NCI-H2196 (cell line): Measurements from ENCODE around the gene SRRM5.
"Not testable (repeated sequence)": the region's sequence is repeated elsewhere in the genome, so short reads cannot be mapped to it uniquely, and the experiment has no call there.

Source experiments
- DNase-seq: peaks from one replicate; lab custom pipeline; 2025; ENCODE audit not compliant: unreplicated experiment; lab: John Stamatoyannopoulos, UW

SRRM5 gene

DNA sequence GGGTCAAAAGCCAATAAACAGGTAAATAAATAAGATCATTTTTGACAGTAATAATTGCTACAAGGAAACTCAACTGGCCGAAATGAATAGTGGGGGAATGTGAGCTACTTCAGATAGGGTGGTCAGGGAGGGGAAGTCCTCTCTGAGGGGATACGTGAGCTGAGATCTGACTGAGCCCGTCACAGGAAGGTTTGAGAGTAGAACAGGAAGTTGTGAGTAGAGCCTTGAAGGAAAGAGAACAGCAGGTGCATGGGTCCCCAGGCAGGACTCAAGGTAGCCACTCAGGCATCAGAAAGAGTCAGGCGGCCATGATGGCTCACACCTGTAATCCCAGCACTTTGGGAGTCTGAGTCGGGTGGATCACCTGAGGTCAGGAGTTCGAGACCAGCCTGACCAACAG is 22.2 kb upstream of the SRRM5 start:
- no peak for DNase-seq

DNA sequence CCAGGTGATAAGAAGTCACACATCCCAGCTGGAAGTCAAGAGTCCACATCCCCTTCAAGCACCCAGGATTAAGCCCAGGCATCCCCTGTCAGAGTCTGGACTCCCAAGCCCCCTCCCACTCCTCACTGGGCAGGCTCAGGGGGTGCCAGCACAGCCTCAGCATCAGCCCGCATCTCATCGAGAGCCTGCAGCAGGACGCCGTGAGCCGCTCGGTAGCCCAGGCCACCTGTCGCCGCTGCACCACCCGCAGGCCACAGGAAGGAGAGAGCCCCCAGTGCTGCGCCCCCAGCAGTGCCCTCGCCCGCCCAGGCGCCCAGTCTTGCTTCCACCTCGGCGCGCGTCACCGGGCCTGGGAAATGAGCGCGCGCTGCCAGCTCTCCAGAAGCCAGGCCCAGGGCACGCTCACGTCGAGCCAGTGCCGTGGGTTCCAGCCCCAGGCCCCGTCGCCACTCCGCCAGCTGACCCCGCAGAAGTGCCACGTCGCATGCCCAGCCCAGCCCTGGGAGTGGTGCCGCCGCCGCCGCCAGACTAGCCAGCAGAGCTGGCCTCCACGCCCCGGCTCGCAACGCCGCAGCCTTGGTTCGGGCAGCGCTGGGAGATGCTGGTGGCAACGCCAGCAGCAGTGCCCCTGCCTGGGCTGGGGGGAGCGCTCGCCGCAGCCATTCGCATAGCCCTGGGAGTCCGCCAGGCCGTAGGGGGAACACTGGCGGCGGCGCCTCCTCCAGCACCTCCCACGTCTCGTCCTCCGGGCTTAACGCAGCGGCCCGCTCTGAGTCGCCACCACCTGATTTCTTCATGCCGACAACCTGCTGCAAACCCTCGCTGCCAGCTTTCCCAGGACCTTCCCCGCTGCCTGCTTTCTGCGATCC is 19.8 kb upstream of the SRRM5 start:
- no peak for DNase-seq

DNA sequence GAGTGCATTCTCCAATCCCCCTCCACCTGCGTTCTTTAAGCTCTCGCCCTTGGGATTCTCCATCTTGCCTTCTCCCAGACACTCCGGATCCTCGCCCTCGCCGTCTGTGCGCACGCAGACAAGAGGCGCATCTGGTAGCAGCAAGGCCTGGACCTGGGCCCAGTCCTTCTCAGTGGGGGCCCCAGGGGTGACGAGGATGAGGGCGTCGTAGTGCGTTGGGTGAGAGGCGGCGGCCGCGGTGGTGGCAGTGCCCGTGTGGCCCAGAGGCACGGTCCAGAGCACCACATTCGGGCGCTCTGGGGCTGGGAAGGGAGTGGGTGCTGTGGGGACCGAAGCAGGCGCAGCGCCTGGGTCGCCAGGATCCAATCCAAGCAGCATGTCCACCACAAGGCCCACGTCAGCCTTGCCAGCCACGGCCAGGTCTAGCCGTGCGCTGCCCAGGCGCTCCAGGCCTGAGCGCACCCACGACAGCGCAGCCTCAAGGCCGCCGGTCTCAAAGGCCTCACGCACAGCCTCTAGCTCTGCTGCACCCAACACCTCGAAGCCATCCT is 19.0 kb upstream of the SRRM5 start:
- no peak for DNase-seq

DNA sequence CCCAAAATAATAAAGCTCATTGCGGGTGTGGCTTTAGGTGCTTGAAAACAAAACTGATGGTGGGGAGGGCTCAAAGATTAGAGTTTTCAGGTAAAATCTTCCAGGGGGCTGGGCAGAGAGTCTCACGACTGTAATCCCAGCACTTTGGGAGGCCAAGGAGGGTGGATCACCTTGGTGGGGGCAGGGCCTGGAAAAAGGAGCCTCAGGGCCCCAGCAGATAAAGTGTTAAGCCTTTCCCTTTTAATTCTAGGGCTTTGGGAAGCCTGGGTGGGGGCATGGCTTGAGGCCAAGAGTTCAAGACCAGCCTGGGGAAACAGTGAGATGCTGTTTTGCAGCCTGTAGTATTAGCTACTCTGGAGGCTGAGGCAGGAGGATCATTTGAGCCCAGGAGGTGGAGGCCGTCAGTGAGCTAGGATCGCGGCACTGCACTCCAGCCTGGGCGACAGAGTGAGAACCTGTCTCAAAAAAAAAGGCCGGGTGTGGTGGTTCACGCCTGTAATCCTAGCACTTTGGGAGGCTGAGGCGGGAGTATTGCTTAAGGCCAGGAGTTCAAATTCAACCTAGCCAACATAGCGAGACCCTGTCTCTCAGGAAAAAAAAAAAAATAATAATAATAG is 17.7 kb upstream of the SRRM5 start:
- no peak for DNase-seq

DNA sequence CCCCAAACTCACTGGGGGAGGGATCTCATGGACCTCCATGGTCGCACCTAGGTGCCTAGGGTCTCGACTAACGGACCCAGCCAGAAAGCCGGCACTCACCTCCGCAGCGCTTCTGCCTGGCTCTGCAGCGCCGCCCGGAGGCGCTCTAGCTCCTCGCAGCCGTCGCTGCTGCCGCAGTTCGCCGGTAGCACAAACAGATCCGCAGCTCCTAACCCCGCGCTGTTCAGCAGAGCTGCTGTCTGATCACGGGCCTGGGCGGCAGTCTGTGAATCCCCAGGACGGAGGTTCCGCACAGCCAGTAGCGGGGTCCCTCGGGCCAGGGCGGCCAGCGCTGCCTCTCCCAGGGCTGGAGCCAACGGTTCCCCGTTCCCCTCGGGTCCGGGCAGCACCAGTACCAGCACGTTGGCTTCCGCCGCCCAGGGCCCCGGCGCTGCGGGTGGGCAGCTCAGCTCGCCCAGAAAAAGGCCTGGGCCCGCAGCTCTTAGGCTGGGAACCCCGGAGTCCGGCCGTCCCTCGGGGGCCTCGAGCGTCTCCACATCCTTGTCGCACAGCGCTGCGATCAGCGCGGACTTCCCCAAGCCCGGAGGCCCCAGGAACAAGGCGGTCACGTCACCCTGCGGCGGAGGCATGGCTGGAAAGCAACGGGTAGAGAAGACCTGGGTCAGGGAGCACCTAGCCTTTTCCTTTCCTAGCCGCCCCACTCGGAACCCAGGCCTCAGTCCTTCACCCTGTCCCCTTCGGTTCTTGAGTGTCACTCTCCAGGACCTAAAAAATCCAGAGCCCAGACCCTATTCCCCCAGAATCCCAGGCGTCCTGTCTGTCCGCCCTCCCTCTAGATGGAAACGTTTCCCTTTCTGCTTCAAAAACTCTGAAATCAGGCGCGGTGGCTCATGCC is 16.9 kb upstream of the SRRM5 start:
- peak; percentile 76 for DNase-seq

DNA sequence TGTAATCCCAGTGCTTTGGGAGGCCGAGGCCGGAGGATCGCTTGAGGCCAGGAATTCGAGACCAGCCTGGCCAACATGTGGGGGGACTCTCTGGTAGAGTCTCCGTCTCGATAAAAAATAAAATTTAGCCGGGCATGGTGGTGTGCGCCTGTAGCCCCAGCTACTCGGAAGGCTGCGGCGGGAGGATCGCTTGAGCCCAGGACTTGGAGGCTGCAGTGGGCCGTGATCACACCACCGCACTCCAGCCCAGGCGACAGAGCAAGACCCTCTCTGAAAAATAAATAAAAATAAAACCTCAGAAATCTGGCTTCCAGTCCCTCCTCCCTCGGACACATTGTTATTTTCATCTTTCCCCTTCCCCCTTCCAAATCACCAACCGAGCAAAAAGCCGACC is 16.3 kb upstream of the SRRM5 start:
- DNase-seq, result no peak

DNA sequence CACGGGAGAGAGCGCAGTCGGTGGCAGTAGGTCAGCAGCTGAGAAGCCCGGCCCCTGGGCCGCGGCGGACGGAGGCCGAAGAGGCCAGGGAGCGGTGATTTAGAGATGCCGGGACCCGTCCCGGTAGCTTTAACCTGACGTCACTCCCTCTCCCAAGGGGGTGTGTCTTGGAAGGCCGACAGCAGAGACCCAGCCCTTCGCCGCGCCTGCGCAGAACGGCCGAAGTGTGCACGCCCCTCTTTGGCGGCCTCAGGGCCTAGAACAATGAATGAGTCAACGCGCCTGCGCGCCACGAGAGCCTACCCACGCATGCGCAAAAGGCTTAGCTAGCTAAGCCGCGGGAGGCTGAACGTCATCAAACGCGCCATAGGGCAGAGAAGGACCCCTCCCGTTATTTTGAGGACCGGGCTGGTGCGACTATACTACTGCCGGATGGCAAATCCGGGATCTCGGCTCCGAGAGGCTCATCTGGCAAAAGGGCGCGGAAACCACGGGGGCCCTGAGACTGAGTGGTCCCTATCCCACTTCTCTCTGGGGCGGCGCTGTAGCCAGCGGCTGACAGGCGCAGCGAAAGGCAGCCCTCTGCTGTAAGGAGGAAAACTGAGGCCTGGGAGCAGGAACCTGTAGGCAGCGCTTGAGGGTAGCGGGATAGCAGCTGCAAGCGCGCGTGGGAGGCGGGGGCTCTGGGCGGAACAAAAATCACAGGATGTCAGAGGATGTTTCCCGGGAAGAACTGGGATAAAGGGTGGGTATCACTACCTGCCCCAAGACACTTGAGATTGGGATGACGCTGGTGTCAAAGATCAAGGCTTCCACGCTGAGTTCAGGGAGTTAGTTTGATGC is 15.7 kb upstream of the SRRM5 start, which contains the start of the genes IRGQ and ZNF576:
Gene IRGQ, minus strand, starts transcription at position 136 of the 843 bp plus-strand sequence. CDS start 796 bp downstream, outside the sequence.
Gene ZNF576, plus strand, starts transcription at position 597 of the 843 bp plus-strand sequence. CDS start 514 bp downstream, outside the sequence.
- DNase-seq, result peak; percentile 100

DNA sequence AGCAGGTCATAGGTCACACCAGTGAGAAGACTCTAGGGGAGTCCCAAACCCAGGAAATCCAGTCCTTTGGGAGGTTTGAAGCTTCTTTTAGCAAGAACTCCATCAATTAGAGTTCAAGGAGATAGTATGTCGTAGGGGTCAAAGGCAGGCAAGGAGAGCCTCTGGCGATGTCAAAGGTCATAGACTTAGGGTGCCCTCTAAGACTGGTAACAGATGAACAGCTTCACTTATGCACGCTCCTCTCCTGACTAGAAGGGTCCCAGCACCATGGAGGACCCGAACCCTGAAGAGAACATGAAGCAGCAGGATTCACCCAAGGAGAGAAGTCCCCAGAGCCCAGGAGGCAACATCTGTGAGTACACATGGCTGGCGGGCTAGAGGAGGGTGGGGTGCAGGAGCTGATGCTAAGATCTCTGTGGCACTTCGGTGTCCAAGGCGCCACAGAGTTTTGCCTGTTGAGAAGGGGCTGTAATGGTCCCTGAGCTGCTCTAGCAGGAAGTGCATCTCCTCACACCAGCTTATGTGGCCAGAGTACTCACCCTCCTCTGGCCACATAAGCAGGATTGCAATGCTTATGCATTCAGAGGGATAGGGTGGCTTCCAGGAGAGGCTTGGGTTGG is 14.9 kb upstream of the SRRM5 start:
- no peak for DNase-seq

DNA sequence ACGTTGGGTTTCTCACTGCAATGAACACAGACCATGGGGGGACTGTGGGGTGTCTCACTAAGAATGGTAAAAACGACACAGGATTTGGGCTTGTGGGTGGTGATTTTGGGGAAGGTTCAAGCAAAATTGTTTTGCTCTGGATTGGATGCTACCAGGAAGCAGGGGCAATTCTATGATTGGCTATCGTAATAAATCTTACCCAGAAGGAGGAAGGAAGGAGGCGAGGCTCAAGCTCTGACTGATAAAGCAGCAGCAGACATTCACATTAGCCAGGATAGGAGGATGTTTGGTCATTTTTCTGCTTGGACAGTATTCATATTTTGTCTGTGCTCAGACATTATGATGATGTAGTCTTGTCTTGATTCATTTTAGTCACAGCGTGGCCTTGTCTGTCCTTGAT is 14.0 kb upstream of the SRRM5 start:
- DNase-seq, result no peak

DNA sequence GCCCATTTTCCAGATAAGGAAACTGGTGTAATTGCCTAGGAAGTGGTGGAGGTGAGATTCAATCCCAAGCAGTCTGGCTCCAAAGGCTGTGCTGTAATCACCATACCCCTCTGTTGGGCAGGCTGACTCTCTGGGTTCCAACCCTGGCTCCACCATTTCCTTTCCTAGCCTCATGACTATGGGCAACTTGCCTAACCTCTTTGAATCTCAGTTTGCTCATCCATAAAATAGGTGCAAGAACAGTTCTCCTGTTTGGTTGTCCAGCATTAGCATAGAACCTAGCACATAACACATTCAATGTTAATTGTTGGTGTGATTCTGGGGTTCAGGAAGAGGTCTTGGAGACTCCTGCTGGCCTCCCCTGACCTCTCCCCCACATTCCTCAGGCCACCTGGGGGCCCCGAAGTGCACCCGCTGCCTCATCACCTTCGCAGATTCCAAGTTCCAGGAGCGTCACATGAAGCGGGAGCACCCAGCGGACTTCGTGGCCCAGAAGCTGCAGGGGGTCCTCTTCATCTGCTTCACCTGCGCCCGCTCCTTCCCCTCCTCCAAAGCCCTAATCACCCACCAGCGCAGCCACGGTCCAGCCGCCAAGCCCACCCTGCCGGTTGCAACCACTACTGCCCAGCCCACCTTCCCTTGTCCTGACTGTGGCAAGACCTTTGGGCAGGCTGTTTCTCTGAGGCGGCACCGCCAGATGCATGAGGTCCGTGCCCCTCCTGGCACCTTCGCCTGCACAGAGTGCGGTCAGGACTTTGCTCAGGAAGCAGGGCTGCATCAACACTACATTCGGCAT is 13.2 kb upstream of the SRRM5 start:
- DNase-seq, result no peak

DNA sequence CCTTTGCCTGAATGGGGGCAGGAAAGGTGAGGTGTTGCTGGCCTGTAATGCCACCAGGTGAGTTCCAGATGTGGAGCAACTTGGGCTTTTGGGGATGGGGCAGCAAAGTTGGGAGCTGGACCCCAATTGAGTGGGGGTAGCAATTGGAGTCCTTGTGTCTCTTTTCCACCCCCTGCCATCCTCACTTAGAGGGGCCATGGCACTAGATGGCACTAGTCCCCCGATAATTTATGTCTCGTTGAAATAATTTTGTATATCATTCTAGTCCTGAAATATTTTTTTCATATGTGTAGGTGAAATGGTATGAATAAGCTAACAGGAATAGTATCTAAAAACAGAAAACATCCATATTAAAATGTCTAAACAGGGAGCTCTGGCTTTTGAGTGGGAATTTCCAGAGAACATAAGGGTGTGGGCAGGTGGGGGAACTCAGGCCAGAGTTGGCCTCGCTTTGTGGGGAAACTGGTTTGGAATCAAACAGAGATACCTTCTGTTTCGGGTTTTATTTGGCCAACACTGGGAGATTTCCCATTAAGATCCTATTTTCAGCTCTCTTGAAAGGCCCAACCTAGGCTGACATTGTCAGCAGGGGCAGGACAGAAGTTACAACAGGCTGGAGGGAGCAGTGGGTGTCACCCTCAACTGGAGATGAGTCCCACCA is 12.1 kb upstream of the SRRM5 start:
- no peak for DNase-seq

DNA sequence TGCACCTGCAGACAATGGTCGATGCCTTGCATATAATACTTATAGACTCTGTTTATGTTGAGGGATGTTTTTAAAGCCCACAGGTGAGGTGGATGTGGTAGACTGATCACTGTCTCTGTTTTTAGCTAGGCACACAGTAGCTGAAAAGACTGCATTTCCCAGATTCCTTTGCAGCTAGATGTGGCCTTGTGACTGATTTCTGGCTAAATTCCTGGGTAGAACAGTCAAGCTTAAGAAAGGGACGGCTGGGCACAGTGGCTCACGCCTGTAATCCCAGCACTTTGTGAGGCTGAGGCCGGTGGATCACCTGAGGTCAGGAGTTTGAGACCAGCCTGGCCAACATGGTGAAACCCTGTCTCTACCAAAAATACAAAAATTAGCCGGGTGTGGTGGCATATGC is 11.6 kb upstream of the SRRM5 start:
- not testable (repeated sequence) for DNase-seq

DNA sequence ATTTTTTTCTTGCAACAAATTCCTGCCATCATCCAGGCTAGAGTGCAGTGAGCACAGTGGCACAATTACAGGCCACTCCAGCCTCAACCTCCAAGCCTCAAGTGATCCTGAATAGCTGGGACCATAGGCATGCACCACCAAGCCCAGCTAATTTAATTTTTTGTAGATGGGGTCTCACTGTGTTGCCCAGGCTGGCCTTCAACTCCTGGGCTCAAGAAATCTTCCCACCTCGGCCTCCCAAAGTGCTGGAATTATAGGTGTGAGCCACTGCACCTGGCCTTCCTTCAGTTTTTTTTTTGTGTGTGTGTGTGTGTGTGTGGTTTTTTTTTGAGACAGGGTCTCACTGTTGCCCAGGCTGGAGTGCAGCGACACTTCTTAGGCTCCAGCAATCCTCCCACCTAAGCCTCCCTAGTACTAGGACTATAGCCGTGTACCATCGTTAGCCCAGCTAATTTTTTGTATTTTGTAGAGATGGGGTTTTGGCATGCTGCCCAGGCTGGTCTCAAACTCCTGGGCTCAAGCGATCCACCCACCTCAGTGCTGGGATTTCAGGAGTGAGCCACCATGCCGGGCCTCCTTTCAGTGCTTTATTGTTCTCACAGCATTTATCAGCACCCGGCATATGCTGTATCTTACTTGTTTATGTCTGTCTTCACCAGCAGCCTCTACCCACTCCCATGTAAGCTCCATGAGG is 5.9 kb upstream of the SRRM5 start:
- no peak for DNase-seq

DNA sequence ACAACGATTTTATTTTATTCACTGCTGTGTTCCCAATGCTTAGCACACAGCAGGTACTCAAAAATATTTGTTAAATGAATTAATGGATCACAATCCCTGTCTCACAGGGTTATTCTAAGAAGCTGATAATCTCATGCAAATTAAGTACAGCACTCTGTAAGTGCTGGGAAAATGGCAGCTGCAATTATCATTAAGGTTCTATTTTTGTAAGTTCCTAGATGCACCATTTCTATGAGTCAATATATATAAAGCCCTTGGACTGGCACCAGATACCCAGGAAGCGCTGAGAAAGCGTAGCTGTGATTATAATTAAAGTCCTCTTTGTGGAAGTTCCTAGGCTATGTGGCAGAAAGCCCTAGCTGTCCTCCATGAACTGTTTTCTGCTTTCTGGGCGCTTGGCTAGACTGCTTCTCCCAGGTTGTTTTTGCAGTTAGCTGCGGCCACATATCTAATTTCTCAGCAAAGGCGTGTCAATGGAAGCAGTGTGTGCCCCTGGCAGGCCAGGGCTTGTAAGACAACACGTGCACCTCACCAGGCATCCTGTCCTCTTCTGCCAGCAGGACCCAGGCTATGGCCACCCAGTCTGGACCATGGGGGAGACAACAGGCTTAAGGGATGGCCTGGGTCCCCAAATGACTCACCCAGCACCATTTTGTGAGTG is 5.2 kb upstream of the SRRM5 start:
- peak; percentile 63 for DNase-seq

DNA sequence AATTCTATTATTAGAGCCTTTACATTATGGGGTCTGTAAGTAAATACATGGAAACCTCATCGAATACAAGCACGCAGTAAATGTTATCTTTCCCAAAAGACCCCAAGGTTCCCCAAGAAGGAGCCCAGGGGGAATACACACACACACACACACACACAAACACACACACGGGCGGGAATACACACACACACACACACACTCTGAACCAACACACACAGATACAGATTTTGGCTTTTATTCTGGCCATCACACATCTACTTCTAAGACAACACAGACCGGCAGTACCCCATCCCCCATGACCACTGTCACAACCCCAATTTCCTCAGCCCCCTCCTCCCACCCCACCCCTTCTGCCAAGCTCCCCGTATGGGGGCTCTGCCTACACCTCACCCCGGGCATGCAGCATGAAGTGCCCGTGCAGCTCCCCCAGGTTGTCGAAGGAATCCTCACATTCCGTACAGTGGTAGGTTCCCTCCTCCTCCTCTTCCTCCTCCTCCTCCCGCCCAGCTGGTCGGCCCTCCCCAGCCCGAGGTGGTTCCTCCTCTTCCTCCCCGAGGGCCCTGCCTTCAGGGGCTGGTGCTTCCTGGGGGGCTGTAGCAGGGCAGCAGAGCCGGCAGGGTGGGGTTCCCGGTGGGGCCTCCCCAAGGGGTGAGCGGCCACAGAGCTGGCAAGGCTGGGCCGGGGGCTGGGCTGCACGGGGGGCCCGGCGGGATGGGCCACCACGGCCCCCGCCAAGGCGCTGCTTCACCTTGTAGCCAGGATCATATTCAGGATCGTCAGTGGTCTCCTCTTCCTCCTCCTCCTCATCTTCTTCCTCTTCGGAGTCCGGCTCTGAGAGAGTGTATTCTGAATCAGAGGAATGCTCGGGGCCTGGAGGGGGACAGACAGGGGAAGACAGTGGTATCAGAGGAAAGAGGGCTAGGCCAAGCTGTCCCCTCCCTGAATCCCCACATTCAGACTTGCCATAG is 4.4 kb upstream of the SRRM5 start:
- no peak for DNase-seq

DNA sequence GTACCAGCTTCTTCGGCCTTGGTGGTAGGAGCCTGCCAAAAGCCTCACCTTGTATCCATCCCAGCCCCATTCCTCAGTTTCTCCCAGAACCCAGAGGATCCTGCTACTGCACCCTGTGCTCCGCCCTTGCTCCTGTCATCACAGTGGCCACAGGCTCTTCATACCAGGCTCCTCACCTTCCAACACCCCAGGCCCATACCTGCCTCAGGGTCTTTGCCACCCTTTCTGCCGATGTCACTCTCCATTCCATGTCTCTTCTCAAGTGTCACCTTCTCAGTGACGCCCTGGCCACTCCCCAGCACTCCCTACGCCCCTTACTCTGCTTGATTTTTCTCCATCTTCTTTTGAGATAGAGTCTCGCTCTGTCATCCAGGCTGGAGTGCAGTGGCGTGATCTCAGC is 2.0 kb upstream of the SRRM5 start:
- no peak for DNase-seq
